Hypothalamus (tissue), 51 donors: Measurements from ENCODE around the gene OLR1.
"Not testable (repeated sequence)": the region's sequence is repeated elsewhere in the genome, so short reads cannot be mapped to it uniquely, and the experiment has no call there.

Experiments
- DNase-seq, 51 donors: peaks; one replicate each; lab custom pipeline; 2025; lab: John Stamatoyannopoulos, UW

Gene OLR1

DNA sequence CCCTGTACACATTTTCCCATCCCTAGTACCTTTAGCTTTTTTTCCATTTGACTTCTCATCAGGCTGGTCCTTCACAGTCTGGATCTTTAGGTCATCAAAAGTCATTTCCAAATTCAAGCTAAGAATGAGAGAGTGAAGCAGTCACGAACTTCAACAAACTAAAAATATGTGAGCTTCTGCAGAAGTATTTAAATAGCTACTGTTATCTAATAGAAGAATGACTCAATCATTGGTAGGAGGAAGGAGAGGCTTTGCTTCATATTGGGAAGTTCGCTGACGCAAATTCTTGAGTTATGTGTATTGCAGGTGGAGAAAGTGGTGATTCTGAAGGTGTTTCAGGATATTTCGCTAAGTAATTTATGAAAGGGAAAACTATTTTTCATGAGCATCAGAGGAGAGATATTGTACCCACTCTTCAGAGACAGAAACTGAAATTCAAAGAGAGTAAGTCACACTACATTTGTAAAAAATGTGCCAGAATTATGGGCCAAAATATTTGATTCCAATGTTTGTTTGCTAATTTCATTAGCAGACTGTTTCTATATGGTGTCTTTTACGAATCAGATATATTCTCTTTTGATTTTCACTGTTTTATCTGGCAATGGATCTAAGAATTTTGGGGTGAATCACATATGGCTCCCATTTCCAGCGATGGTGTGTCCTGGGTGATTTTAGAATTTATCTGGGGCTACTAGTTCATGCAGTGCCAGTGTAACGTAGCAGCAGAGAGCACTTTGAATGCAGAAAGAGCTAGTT is at the start of gene OLR1:
TSS of gene OLR1 (minus strand) at position 160 of the 756 bp plus-strand sequence. CDS start at position 105, 55 bp downstream.
- no peak for DNase-seq

GRCh38 chr12:10220398-10221077 is 48.6 kb upstream of the OLR1 start:
- DNase-seq, result peak in 18 of 51 donors; percentile 3 to 25 (median 13)

GRCh38 chr12:10218021-10218420 is 46.1 kb upstream of the OLR1 start:
- no peak for DNase-seq

DNA sequence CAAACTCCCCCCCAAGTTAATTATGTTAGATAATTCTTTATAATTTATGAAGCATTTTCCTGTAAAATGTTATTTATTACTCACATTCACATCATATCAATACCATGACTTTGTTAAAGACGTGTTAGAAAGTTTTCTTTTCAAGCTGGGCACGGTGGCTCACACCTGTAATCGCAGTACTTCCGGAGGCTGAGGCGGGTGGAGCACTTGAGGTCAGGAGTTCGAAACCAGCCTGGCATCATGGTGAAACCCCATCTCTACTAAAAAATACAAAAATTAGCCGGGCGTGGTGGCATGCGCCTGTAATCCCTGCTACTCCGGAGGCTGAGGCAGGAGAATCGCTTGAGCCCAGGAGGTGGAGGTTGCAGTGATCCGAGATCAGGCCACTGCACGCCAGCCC is 44.0 kb upstream of the OLR1 start:
- DNase-seq, result not testable (repeated sequence)

GRCh38 chr12:10215436-10215835 is 43.5 kb upstream of the OLR1 start:
- no peak for DNase-seq

DNA sequence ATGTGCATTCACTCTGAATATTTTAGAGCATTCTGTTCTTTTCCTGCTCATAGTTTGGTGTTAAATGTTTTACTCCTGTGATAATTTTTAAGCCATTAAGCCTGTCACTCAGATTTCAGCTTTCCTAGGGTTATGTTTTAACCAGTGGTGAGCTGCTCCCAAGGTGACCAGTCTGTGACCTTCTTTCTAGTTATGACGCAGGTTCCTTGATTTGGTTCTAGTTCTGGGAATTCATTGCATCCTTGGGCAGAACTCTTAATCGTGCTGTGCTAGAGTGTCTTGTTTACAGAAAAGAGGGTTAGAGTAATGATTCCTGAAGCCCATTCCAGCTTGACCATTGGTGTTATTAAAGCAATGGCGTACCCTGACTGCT is 42.9 kb upstream of the OLR1 start:
- DNase-seq, result no peak

DNA sequence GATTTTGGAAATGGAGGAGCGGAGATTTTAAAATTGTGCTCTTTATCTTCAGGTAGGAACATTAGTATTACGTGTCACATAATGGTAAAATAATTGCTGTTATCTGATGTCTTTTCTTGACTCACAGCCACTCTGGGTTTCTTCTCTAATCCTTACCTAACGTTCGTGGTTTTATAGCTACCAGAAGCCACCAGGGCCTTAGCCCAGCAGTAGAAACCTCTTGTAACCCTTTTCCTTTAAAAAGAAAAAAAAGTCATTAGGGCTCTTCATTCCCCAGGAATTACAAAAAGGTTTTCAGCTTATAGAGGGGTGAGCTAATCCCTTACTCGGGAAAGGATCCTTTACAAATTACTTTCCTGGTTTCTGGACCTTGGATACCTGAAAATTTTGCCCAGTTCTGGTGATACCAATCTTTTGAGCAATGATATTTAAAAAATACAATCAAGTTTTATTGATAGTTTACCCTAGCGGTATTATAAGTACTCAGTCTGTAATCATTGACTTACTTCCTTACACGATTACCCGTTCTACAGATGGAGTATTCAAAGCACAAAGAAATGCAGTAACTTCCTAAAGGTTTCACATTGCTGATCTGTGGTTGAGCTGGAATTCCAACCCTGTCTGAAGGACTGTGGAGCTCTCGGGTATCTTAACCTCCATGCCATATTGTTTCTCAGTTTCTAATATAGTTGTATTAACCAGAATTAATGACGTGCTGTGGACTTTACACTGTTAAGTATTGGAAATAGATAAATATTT is 42.4 kb upstream of the OLR1 start:
- DNase-seq, result peak in 1 of 51 donors; percentile 18

DNA sequence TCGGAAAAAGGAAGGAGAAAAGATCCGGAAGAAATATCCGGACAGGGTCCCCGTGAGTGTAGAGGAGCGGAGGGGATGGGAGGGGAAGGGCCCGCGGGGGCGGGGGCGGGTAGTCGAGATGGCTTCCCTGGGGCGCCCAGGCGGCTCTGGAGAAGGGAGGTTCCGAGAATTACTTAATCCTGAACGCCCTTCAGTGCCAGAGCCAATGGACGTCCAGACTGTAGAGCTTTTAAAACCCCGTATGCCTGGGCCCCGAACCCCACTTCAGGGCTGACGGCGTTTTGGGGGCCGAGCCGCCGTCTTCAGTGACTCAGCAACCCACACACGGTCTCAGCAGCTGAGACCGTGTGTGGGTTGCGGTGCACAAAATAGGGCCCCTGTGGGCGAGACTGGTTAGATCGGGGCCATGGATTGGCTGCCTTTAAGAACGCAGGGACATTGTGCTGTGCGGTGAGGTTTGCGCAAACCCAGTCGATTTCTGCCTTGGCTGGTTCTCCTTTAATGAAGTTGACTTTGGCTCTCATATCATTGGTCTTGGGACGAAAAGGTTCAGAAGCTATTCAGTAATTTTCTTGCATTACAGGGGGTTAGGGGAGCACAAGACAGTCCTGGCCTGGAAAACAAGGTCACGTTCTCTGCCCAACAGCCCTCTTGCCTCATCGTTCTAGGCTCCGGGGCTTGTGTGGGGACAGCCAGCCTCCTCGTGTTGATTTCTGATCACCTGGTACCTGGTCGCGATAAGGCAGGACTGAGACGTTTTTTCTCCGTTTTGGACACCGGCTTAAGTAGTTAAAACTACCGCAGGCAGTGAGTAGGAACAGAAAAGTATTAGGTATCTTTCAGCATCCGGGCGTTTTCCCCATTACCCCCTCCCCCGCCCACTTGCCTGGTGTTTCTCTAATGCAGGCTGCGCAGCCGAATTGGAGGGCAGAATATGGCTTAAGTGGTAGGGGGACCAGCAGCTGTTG is 41.5 kb upstream of the OLR1 start:
- DNase-seq, result peak in 50 of 51 donors; percentile 22 to 91 (median 60)

- DNase-seq, result peak; percentile 35 to 94 (median 76)
Observed at GRCh38 chr12:10212739-10213131, 40.8 kb upstream of the OLR1 start, which contains the start of gene GABARAPL1. GABARAPL1 (plus strand) TSS chr12:10212877; CDS start chr12:10213130, 253 bp downstream.

DNA sequence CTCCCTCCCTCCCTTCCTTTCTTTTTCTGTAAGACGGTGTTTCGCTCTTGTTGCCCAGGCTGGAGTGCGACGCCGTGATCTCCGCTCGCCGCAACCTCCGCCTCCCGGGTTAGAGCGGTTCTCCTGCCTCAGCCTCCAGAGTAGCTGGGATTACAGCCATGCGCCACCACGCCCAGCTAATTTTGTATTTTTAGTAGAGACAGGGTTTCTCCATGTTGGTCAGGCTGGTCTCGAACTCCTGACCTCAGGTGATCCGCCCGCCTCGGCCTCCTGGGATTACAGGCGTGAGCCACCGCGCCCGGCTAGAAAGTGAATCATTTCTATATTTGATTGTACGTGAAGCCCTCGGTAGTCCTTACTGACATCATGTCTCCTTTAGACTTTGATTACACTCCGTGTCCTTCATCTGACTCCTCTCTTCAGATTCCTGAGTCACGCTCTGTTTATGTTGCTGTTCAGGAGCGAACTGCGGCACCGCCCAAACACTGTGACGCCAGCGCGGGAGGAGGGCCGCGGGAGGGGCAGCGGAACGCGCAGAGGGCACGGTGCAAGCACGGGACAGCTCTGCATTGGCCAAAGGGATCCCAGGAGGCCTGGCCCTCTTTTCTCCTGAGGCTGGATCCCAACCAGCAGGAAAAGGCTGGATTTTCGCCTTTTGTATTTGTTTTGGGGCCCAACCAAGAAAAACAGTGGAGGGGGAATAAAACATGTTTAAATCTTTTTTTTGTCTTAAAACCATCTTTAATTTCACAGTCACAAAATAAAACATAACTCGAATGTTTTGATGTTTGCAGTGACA is 40.2 kb upstream of the OLR1 start:
- peak; percentile 33 to 96 (median 88) for DNase-seq

GRCh38 chr12:10211101-10211939 is 39.4 kb upstream of the OLR1 start:
- peak in 1 of 51 donors; percentile 18 for DNase-seq

- DNase-seq, result no peak
Observed at GRCh38 chr12:10210225-10210624, 38.3 kb upstream of the OLR1 start.

DNA sequence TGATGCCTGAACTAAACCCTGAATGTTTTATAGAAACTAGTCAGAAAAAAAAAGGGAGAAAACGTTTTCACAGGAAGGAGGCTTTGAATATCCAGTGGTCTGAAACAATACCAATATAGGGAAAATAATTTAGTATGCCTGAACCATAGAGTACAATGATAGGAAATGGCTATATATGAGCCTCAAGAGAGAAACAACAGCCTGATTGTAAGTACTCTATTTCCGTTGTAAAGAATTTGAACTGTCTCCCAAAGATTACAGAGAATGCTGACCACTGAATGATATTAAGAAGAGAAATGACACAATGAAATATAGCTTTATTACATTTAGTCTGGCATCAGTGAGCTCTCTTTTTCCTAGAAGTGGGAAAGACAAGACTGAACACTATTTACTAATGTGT is 35.2 kb upstream of the OLR1 start:
- no peak for DNase-seq

DNA sequence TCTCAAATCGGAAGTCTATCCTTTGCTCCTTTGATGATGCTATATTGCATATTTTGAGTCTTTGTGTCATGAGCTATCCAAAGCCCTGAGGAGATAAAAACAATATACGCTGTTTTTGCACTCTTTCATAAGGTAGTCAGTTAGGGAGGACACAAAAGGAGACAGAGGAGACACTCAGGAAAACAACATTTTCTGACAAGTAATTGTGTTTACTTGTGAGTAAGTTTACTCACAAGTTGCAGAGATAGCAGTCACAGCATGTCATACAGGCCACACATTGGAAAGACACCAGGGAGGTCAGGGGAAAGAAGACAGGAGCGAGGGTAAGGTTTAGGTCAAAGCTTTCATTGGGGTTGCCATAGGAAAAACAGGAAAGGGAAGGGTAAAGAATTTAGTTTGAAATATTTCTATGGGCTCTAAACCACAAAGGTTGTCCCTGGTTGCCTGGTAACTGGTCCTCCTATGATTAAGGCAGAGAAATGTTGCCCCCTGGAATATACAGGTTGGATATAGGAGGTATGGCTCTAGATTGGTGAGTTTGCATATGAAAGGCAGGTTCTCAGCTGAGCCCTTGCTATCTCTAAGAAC is 33.4 kb upstream of the OLR1 start:
- DNase-seq, result no peak

- not testable (repeated sequence) for DNase-seq
Observed at GRCh38 chr12:10204495-10204894, 32.6 kb upstream of the OLR1 start.

DNA sequence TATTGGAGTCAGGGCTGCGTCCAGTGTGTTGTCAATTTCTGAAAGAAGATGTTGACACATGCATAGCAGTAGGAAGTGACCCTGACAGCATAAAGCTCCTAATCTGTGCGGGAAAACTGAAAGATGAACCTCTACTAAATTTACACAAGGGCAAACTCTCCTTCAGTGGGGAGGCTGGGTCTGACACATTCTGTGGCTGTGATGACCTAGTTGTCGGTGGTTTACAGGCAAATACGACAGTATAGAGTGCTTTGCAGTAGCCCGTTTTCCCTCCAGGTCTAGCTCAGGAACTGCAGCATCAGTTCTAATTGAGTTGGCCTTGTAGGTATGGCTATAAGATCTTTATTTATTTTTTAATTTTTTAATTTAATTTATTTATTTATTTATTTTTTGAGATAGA is 25.9 kb upstream of the OLR1 start:
- DNase-seq, result no peak

DNA sequence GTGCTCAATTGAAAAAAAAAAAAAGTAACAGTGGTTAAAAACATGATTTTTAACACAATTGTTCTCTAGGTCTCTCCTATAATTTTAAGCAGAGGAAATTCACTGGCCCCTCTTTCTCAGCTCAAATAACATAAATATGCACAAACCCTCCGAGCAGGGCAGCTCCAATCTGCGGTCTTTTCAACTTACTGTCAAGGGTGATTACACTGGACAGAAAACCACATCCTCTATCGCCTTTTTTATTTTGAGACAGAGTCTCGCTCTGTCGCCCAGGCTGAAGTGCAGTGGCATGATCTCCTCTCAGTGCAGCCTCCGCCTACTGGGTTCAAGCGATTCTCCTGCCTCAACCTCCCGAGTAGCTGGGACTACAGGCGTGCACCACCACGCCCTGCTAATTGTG is 24.3 kb upstream of the OLR1 start:
- DNase-seq, result no peak

DNA sequence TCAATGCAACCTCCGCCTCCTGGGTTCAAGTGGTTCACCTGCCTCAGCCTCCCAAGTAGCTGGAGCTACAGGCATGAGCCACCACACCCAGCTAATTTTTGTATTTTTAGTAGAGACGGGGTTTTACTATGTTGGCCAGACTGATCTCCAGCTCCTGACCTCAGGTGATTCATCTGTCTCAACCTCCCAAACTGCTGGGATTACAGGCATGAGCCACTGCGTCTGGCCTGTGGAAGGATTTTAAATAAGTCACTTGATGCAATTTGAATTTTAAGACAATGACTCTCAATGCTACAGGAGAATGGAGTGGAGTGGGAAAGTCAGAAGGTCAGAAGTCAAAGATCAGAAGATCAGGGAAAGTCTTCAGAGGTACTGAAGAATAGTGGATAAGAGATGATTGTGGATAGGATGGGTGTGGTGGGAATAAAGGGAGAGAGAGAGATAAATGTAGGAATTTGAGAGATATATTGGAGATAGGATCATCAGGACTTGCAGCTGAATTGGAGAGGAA is 22.3 kb upstream of the OLR1 start:
- no peak for DNase-seq
